ENCODE data around the gene LEFTY2. TPM values are rescaled to one million over a fixed set of nuclear protein-coding genes. Genes with fewer than 3 reads are reported as not detected.

The LEFTY2 gene
- total and polyA plus RNA-seq, 2 donors (not counting 3 experiments of a cell fraction or from before 2014, with no cell fraction given): 0.06 TPM; not detected in 1

DNA sequence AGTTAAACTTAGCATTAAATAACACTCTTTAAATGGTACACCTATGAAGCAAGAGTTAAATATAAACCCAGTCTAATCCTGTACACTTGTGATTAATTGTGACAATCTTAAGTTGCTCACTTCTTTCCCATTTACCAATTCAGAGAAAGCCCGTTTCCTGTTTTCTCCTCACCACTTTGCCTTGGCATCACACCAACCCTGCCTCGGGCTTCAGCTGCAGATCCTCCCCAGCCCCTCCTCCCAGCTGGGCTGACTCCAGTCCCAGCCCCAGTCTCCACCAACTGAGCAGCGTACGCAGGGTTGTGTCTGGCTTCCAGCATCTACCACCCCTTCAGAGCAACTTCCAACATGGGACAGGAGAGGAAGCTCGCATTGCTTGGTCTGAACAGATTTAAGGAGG is 21.1 kb downstream of the LEFTY2 start:
- Histone ChIP-seq H3K79me2 (ENCODE audit: control insufficient read depth, insufficient read depth, low read length) (peaks cover 22% of the 10 kb centered on the region), H3K27ac (ENCODE audit: insufficient read depth, low read depth, low read length) (peak overlapping the region; percentile 25), H4K20me1 (replicated peaks; ENCODE audit: control insufficient read depth, extremely low read depth, insufficient read depth, low read length) (no peaks in the 10 kb centered on the region), H3K4me3 (replicated peaks in 1 of 3; ENCODE audit: insufficient read depth in 1 of 3, low read depth in 1 of 3, low read length in 3 of 3) (no peak overlapping the region), H3K4me1 (ENCODE audit: control insufficient read depth, extremely low read depth, insufficient read depth, low read length) (peaks cover 19% of the 10 kb centered on the region), H3K9ac (replicated peaks; ENCODE audit: extremely low read depth, insufficient read depth, low read length) (no peak overlapping the region), H3K27me3 (ENCODE audit: control insufficient read depth in 2 of 2, insufficient read depth in 2 of 2, low read length in 2 of 2) (no peaks in the 10 kb centered on the region), H2AFZ (ENCODE audit: low read depth, low read length) (no peak overlapping the region), H3K36me3 (ENCODE audit: control insufficient read depth in 2 of 2, extremely low read depth in 1 of 2, insufficient read depth in 2 of 2, low read length in 2 of 2) (peaks cover 2 to 16% of the 10 kb centered on the region in 2 experiments), H3K9me3 (replicated peaks; ENCODE audit: control insufficient read depth, insufficient read depth, low read length) (no peaks in the 10 kb centered on the region), H3K4me2 (ENCODE audit: insufficient read depth, low read length) (peak overlapping the region; percentile 33), H3K9me1 (replicated peaks; ENCODE audit: control insufficient read depth, extremely low read depth, insufficient read depth, low read length) (no peaks in the 10 kb centered on the region)
- intact Hi-C loops (cut with micrococcal nuclease): loop anchor here (1.0 to 5.0 kb wide), 2 partner anchors 42 to 142 kb away; partner anchors contain the start of gene H3-3A
- peak; percentile 91 for FAIRE-seq
- POLR2A ChIA-PET: interaction anchor here (0.8 kb wide), 1 partner anchor 50 kb away, joined by 3 read pairs; no protein-coding TSS in a partner anchor
- no TSS peak for BruUV-seq (replicated peaks)
- dilution Hi-C loops (cut with MboI; ENCODE audit: extremely low pct_ligation_motif_present, low sequenced_read_pairs): no loop called here
- DNase-seq (ENCODE audit: low read depth, low spot score): peak; percentile 95
- CTCF ChIA-PET: interaction anchor here (1.0 to 2.2 kb wide), 7 partner anchors 9 to 445 kb away, joined by 3 to 12 read pairs (median 4); partner anchors contain the start of gene SRP9
- TF ChIP-seq JUN (IDR thresholded peaks at IDR 0.05; ENCODE audit: borderline replicate concordance, insufficient read depth, insufficient read length, low read depth): no peak
- peak; percentile 14 for TF ChIP-seq POLR2A (IDR thresholded peaks at IDR 0.05; ENCODE audit: low read depth, low read length)

DNA sequence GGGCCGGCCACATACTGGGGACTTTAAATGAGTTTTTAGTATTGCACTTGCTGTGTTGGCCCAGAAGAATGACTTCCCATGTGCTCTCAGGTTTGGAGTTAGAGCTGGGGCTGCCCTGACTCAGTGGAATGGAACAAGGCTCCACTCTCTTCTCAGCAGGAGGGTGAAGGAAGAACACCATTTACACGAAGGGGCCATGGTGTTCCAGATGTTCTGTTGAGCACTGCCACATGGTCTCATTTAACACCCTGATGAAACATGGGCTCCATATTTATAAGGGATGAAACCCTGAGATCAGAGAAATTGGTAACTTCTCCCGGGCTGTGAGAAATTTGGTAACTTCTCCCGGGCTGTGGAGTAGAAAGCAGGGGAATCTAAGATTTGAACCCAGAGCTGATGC is 22.7 kb downstream of the LEFTY2 start:
- Histone ChIP-seq H3K4me3 (replicated peaks in 1 of 3; ENCODE audit: insufficient read depth in 1 of 3, low read depth in 1 of 3, low read length in 3 of 3) (no peak overlapping the region), H3K79me2 (ENCODE audit: control insufficient read depth, insufficient read depth, low read length) (peaks cover 18% of the 10 kb centered on the region), H3K4me2 (ENCODE audit: insufficient read depth, low read length) (no peak overlapping the region), H3K27me3 (ENCODE audit: control insufficient read depth in 2 of 2, insufficient read depth in 2 of 2, low read length in 2 of 2) (no peaks in the 10 kb centered on the region), H3K9me3 (replicated peaks; ENCODE audit: control insufficient read depth, insufficient read depth, low read length) (no peaks in the 10 kb centered on the region), H3K9me1 (replicated peaks; ENCODE audit: control insufficient read depth, extremely low read depth, insufficient read depth, low read length) (no peaks in the 10 kb centered on the region), H4K20me1 (replicated peaks; ENCODE audit: control insufficient read depth, extremely low read depth, insufficient read depth, low read length) (no peaks in the 10 kb centered on the region), H3K27ac (ENCODE audit: insufficient read depth, low read depth, low read length) (no peak overlapping the region), H3K36me3 (ENCODE audit: control insufficient read depth in 2 of 2, extremely low read depth in 1 of 2, insufficient read depth in 2 of 2, low read length in 2 of 2) (peaks cover 2 to 16% of the 10 kb centered on the region in 2 experiments), H3K9ac (replicated peaks; ENCODE audit: extremely low read depth, insufficient read depth, low read length) (no peak overlapping the region), H2AFZ (ENCODE audit: low read depth, low read length) (no peak overlapping the region), H3K4me1 (ENCODE audit: control insufficient read depth, extremely low read depth, insufficient read depth, low read length) (peaks cover 19% of the 10 kb centered on the region)
- no peak for TF ChIP-seq CTCF (IDR thresholded peaks at IDR 0.05; ENCODE audit: extremely low read depth in 1 of 2, insufficient read depth in 1 of 2, low read depth in 1 of 2, low read length in 2 of 2)
- CTCF ChIA-PET: interaction anchor here (0.7 kb wide), 2 partner anchors 10 to 444 kb away, joined by 3 read pairs; no protein-coding TSS in a partner anchor
- POLR2A ChIA-PET: no interaction called here
- BruUV-seq (replicated peaks): no TSS peak
- intact Hi-C loops (cut with micrococcal nuclease) (no loop called here), dilution Hi-C loops (cut with MboI; ENCODE audit: extremely low pct_ligation_motif_present, low sequenced_read_pairs) (no loop called here)
- DNase-seq (ENCODE audit: low read depth, low spot score) (no peak), FAIRE-seq (no peak)
